Gastroesophageal sphincter (tissue), 3 donors: ENCODE results near the gene RNF148.

Experiments used
- EP300 ChIP-seq: sonication (generic); formaldehyde crosslinking; IDR thresholded peaks from one replicate; pipeline ENCODE4 v1.6.1; 2017; ENCODE audit warnings: antibody characterized with exemption, mild to moderate bottlenecking
- TF ChIP-seq, protein P1 (sequence below), 4 experiments: fragments of 200-600 bp in 2 of 4; fragments of 450-650 bp in 2 of 4; sonication (generic) in 1 of 4; IDR thresholded peaks; one replicate each; pipeline ENCODE4 v1.5.1; 2017 to 2019; ENCODE audit warnings: antibody characterized with exemption in 4 of 4, mild to moderate bottlenecking in 2 of 4, moderate library complexity in 2 of 4

DNA sequence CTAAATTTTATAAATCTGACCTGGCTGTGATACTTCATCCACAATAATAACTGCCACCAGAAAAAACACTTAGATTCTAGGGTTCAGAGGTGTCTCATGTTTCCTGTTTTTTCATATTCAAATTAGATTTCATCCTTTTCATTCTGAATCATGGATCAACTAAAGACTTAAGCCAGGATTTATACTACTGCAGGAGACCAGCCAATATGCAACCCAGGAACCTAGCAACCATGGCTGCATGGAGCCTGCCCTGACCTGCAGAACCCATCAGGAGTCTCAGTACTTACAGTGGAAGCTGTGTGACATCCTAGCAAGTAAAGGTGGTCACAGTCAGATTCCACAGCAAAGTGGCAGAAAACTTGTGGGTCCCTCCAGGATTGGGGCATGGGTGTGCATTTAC, 40.5 kb upstream of the RNF148 start:
- TF ChIP-seq EP300, result no peak
- TF ChIP-seq, protein P1, sequence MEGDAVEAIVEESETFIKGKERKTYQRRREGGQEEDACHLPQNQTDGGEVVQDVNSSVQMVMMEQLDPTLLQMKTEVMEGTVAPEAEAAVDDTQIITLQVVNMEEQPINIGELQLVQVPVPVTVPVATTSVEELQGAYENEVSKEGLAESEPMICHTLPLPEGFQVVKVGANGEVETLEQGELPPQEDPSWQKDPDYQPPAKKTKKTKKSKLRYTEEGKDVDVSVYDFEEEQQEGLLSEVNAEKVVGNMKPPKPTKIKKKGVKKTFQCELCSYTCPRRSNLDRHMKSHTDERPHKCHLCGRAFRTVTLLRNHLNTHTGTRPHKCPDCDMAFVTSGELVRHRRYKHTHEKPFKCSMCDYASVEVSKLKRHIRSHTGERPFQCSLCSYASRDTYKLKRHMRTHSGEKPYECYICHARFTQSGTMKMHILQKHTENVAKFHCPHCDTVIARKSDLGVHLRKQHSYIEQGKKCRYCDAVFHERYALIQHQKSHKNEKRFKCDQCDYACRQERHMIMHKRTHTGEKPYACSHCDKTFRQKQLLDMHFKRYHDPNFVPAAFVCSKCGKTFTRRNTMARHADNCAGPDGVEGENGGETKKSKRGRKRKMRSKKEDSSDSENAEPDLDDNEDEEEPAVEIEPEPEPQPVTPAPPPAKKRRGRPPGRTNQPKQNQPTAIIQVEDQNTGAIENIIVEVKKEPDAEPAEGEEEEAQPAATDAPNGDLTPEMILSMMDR (IDR thresholded peaks at IDR 0.05), result no peak
